ENCODE measurements around the gene SUN5. TPM values are rescaled to one million over a fixed set of nuclear protein-coding genes. Genes with fewer than 3 reads are reported as not detected.
"Not testable (repeated sequence)": the region's sequence is repeated elsewhere in the genome, so short reads cannot be mapped to it uniquely, and the experiment has no call there.

Gene SUN5, protein sequence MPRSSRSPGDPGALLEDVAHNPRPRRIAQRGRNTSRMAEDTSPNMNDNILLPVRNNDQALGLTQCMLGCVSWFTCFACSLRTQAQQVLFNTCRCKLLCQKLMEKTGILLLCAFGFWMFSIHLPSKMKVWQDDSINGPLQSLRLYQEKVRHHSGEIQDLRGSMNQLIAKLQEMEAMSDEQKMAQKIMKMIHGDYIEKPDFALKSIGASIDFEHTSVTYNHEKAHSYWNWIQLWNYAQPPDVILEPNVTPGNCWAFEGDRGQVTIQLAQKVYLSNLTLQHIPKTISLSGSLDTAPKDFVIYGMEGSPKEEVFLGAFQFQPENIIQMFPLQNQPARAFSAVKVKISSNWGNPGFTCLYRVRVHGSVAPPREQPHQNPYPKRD
- not detected for polyA plus RNA-seq (2013, experiment 1 of 4)
- polyA plus RNA-seq (2013, experiment 2 of 4) = not detected
- not detected for polyA plus RNA-seq (2013, experiment 3 of 4)
- polyA plus RNA-seq (2013, experiment 4 of 4) = not detected

DNA sequence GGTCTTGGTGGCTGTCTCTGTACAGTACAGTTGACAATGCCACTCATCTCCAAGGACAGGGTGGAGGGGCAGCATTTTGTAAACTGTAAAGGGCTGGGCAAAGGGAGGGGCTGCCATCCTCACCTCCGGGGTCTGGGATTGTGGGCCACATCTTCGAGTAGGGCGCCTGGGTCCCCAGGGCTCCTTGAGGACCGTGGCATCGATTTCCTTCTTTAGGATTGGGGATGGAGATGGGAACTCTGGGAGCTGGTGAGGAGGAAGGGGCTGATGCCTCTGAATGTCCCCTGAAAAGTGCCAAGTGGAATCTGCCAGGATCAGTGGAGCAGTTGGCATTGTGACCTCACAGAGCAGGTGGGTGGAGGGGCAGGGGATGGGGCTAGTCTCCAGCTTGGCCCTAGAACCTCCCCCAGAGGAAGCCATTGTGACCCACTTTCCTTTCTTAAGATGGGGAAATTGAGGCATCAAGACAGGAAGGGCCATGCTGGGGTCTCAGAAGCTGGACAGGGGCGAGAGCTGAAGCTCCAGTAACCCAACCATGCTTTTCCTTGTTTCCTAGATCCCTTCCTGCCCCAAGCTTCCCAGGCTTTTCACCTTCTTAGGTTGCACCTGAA is at the start of gene SUN5:
Gene SUN5, minus strand, starts transcription at position 293 of the 611 bp plus-strand sequence. Its CDS starts 93 bp downstream, at position 200.
- Histone ChIP-seq H3K27ac (ENCODE audit: insufficient read depth, low read depth, low read length, poor library complexity, severe bottlenecking) (no peak within 1 kb of the TSS), H3K27me3 (ENCODE audit: control insufficient read depth, insufficient read depth, low read length, poor library complexity, severe bottlenecking) (no peaks in the 10 kb centered on the region), H3K36me3 (ENCODE audit: control insufficient read depth, insufficient read depth, low read length) (no peaks in the 10 kb centered on the region), H3K9me3 (ENCODE audit: control insufficient read depth, low read length) (no peaks in the 10 kb centered on the region), H3K4me1 (ENCODE audit: control insufficient read depth, insufficient read depth, low read length) (no peaks in the 10 kb centered on the region), H3K4me3 (ENCODE audit: insufficient read depth, low read depth, low read length) (no peak within 1 kb of the TSS)
- WGBS, 2 experiments = 87 to 94% methylated on average over 6 of the region's 6 CpGs

DNA sequence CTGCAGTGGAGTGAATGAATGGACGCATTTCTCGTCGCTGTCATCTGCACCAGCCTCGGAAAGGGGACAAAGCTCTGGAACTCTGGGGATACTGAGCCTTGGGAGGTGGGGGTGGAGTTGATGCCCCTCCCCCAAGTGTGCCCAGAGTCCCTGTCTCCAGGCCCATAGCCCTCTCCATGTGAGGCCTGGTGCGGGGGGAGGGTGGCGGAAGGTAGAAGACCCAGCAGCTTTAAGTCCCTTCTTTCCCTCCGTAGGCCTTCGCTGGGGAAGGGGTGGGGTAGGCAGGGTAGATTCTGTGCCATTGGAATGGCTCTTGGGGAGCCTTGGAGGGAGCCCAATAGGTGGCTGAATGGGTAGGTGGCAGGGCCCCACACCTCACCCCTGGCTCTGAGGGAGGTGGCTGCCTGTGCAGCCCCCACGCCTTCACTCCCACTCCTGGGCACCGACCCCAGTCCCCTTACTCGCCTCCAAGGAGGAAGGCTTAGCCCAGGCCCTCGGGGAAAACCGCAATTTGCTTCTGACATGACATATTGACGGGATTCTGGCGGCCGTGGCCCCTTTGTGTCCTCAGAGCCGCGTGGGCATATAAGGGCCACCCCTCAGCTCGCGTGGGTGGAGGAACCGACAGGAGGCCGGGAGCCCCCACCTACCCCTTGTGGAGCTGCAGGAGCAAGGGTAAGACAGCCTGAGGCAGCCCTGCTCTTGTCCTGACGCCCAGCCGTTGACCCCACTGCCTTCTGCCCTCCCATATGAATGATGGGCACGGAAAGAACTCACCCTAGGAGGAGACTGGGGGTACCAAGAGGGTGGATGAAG is 49.3 kb upstream of the SUN5 start, which contains the start of gene BPIFB3:
Gene BPIFB3, plus strand, starts transcription at position 613 of the 816 bp plus-strand sequence. CDS start 1,533 bp downstream, outside the sequence.
- H3K36me3 ChIP-seq (ENCODE audit: control insufficient read depth, insufficient read depth, low read length) = no peaks in the 10 kb centered on the region
- H3K27me3 ChIP-seq (ENCODE audit: control insufficient read depth, insufficient read depth, low read length, poor library complexity, severe bottlenecking) = no peaks in the 10 kb centered on the region
- no peaks in the 10 kb centered on the region for H3K4me1 ChIP-seq (ENCODE audit: control insufficient read depth, insufficient read depth, low read length)
- WGBS, 2 experiments = 81% methylated on average over 25 of the region's 25 CpGs
- no peak within 1 kb of the TSS for H3K27ac ChIP-seq (ENCODE audit: insufficient read depth, low read depth, low read length, poor library complexity, severe bottlenecking)
- H3K4me3 ChIP-seq (ENCODE audit: insufficient read depth, low read depth, low read length) = no peak within 1 kb of the TSS
- no peaks in the 10 kb centered on the region for H3K9me3 ChIP-seq (ENCODE audit: control insufficient read depth, low read length)

GRCh38 chr20:33051333-33051732 is 47.1 kb upstream of the SUN5 start:
- WGBS, 2 experiments = 78 to 80% methylated on average over 4 of the region's 4 CpGs
- Histone ChIP-seq H3K36me3 (ENCODE audit: control insufficient read depth, insufficient read depth, low read length) (no peaks in the 10 kb centered on the region), H3K27ac (ENCODE audit: insufficient read depth, low read depth, low read length, poor library complexity, severe bottlenecking) (no peak overlapping the region), H3K4me3 (ENCODE audit: insufficient read depth, low read depth, low read length) (no peak overlapping the region), H3K9me3 (ENCODE audit: control insufficient read depth, low read length) (no peaks in the 10 kb centered on the region), H3K27me3 (ENCODE audit: control insufficient read depth, insufficient read depth, low read length, poor library complexity, severe bottlenecking) (no peaks in the 10 kb centered on the region), H3K4me1 (ENCODE audit: control insufficient read depth, insufficient read depth, low read length) (no peaks in the 10 kb centered on the region)

GRCh38 chr20:33046412-33046811 is 42.2 kb upstream of the SUN5 start:
- H3K27me3 ChIP-seq (ENCODE audit: control insufficient read depth, insufficient read depth, low read length, poor library complexity, severe bottlenecking) = no peaks in the 10 kb centered on the region
- no peaks in the 10 kb centered on the region for H3K9me3 ChIP-seq (ENCODE audit: control insufficient read depth, low read length)
- 87 to 94% methylated on average over 2 to 3 of the region's 3 CpGs for WGBS, 2 experiments
- no peak overlapping the region for H3K4me3 ChIP-seq (ENCODE audit: insufficient read depth, low read depth, low read length)
- no peaks in the 10 kb centered on the region for H3K4me1 ChIP-seq (ENCODE audit: control insufficient read depth, insufficient read depth, low read length)
- H3K36me3 ChIP-seq (ENCODE audit: control insufficient read depth, insufficient read depth, low read length) = no peaks in the 10 kb centered on the region
- no peak overlapping the region for H3K27ac ChIP-seq (ENCODE audit: insufficient read depth, low read depth, low read length, poor library complexity, severe bottlenecking)

DNA sequence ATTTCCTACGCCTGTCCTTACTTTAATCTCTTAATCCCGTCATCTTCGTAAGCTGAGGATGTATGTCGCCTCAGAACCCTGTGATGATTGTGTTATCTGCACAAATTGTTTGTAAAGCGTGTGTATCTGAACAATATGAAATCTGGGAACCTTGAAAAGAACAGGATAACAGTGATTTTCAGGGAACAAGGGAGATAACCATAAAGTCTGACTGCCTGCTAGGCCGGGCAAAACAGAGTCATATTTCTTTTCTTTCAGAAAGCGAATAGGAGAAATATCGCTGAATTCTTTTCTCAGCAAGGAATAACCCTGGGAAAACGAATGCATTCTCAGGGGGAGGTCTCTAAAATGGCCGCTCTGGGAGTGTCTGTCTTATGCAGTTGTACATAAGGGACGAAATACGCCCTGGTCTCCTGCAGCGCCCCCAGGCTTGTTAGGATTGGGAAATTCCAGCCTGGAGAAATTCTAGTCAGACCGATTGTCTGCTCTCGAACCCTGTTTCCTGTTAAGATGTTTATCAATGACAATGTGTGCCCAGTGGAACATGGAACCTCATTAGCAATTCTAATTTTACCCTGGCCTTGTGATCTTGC is 41.0 kb upstream of the SUN5 start:
- not testable (repeated sequence) for H3K4me1 ChIP-seq (ENCODE audit: control insufficient read depth, insufficient read depth, low read length); H3K36me3 ChIP-seq (ENCODE audit: control insufficient read depth, insufficient read depth, low read length); H3K9me3 ChIP-seq (ENCODE audit: control insufficient read depth, low read length); H3K27ac ChIP-seq (ENCODE audit: insufficient read depth, low read depth, low read length, poor library complexity, severe bottlenecking); H3K27me3 ChIP-seq (ENCODE audit: control insufficient read depth, insufficient read depth, low read length, poor library complexity, severe bottlenecking); H3K4me3 ChIP-seq (ENCODE audit: insufficient read depth, low read depth, low read length)
- 89 to 91% methylated on average over 15 of the region's 15 CpGs for WGBS, 2 experiments

DNA sequence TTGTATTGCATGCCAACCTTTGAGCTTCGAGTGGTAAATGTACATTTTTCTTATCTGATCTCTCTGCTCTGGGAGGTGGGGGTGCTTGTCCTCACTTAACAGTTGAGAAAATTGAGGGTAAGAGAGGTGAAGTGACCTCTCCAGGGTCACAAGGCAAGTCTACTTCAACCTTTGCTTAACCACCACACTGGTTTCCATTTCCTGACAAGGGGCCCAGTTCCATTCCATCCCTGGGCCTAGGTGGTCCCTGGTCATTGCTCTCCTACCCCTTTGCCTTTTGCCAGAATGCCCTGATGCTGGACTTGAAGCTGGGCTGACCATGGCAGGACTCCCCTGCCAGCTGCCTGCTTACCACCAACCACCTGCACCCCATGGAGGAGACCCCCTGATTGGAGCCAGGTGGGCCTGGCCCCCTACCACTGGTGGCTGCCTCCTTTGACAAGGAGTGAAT is 39.5 kb upstream of the SUN5 start:
- no peaks in the 10 kb centered on the region for H3K4me1 ChIP-seq (ENCODE audit: control insufficient read depth, insufficient read depth, low read length)
- H3K9me3 ChIP-seq (ENCODE audit: control insufficient read depth, low read length) = no peaks in the 10 kb centered on the region
- no peaks in the 10 kb centered on the region for H3K27me3 ChIP-seq (ENCODE audit: control insufficient read depth, insufficient read depth, low read length, poor library complexity, severe bottlenecking)
- H3K27ac ChIP-seq (ENCODE audit: insufficient read depth, low read depth, low read length, poor library complexity, severe bottlenecking) = no peak overlapping the region
- WGBS, 2 experiments = 83 to 85% methylated on average over 1 of the region's 1 CpG
- H3K36me3 ChIP-seq (ENCODE audit: control insufficient read depth, insufficient read depth, low read length) = no peaks in the 10 kb centered on the region
- H3K4me3 ChIP-seq (ENCODE audit: insufficient read depth, low read depth, low read length) = no peak overlapping the region

DNA sequence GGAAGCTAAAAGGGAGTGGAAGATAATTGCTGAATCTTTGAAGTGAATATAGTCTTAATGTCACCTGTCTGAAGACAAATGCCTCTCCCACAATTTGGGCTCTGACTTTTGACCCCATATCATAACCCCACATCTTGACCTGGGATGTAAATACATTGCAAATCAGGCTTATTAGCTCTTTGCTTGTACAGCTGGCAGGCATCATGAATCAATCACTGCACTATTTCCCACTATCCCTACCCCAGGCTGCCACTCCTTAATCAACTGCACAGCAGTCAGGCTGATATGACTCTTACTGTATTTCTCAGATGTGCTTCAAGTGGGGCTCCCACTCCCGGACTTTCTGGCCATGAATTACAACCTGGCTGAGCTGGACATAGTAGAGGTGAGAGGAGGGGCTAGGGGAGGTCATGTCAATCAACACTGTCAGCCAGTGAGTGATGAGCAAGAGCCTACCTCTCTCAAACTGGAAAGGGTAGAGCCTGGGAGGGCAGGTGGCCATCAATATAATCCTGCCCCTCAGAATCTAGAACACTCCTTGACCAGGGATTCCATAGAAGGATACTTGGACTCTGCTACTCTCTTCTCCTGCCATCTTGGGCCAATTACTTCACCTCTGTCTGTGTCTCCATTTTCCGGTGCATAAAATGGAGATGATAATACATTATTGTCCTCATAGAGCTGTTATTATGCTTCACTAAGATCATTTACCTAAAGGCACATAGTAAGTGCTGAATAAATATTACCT is 38.9 kb upstream of the SUN5 start:
- Histone ChIP-seq H3K27ac (ENCODE audit: insufficient read depth, low read depth, low read length, poor library complexity, severe bottlenecking) (no peak overlapping the region), H3K9me3 (ENCODE audit: control insufficient read depth, low read length) (no peaks in the 10 kb centered on the region), H3K27me3 (ENCODE audit: control insufficient read depth, insufficient read depth, low read length, poor library complexity, severe bottlenecking) (peaks cover 3% of the 10 kb centered on the region), H3K4me3 (ENCODE audit: insufficient read depth, low read depth, low read length) (no peak overlapping the region), H3K36me3 (ENCODE audit: control insufficient read depth, insufficient read depth, low read length) (no peaks in the 10 kb centered on the region), H3K4me1 (ENCODE audit: control insufficient read depth, insufficient read depth, low read length) (no peaks in the 10 kb centered on the region)
- WGBS, 2 experiments = 93 to 98% methylated on average over 2 of the region's 2 CpGs

- 94 to 95% methylated on average over 3 of the region's 3 CpGs for WGBS, 2 experiments
- no peaks in the 10 kb centered on the region for H3K36me3 ChIP-seq (ENCODE audit: control insufficient read depth, insufficient read depth, low read length)
- no peaks in the 10 kb centered on the region for H3K9me3 ChIP-seq (ENCODE audit: control insufficient read depth, low read length)
- no peaks in the 10 kb centered on the region for H3K4me1 ChIP-seq (ENCODE audit: control insufficient read depth, insufficient read depth, low read length)
- H3K27ac ChIP-seq (ENCODE audit: insufficient read depth, low read depth, low read length, poor library complexity, severe bottlenecking) = no peak overlapping the region
- H3K27me3 ChIP-seq (ENCODE audit: control insufficient read depth, insufficient read depth, low read length, poor library complexity, severe bottlenecking) = peaks cover 4% of the 10 kb centered on the region
- H3K4me3 ChIP-seq (ENCODE audit: insufficient read depth, low read depth, low read length) = no peak overlapping the region
Observed at GRCh38 chr20:33042430-33042829, 38.2 kb upstream of the SUN5 start.

GRCh38 chr20:33038243-33038642 is 34.0 kb upstream of the SUN5 start:
- H3K4me1 ChIP-seq (ENCODE audit: control insufficient read depth, insufficient read depth, low read length) = no peaks in the 10 kb centered on the region
- 92 to 98% methylated on average over 4 of the region's 4 CpGs for WGBS, 2 experiments
- H3K36me3 ChIP-seq (ENCODE audit: control insufficient read depth, insufficient read depth, low read length) = no peaks in the 10 kb centered on the region
- H3K9me3 ChIP-seq (ENCODE audit: control insufficient read depth, low read length) = no peaks in the 10 kb centered on the region
- H3K27ac ChIP-seq (ENCODE audit: insufficient read depth, low read depth, low read length, poor library complexity, severe bottlenecking) = no peak overlapping the region
- no peak overlapping the region for H3K4me3 ChIP-seq (ENCODE audit: insufficient read depth, low read depth, low read length)
- peaks cover 4% of the 10 kb centered on the region for H3K27me3 ChIP-seq (ENCODE audit: control insufficient read depth, insufficient read depth, low read length, poor library complexity, severe bottlenecking)

All from ectodermal cell (in vitro differentiated cells).